HG03565 (cell line): Measurements from ENCODE around the gene RNF213.
"Not testable (repeated sequence)": the region's sequence is repeated elsewhere in the genome, so short reads cannot be mapped to it uniquely, and the experiment has no call there.

Experiments used
- ATAC-seq: cut with Tn5 transposase; IDR thresholded peaks from one replicate; pipeline ENCODE4 v1.9.1; 2021; ENCODE audit warnings: mild to moderate bottlenecking, moderate library complexity; ENCODE audit not compliant: unreplicated experiment

Gene RNF213

GRCh38 chr17:80223838-80224497 lies 36.7 kb upstream of the RNF213 start:
- ATAC-seq = no peak

- ATAC-seq = no peak
Observed at GRCh38 chr17:80224683-80225082, 36.0 kb upstream of the RNF213 start.

- no peak for ATAC-seq
Observed at GRCh38 chr17:80225230-80225629, 35.4 kb upstream of the RNF213 start.

- ATAC-seq = no peak
Observed at GRCh38 chr17:80227156-80227555, 33.5 kb upstream of the RNF213 start.

- ATAC-seq = no peak
Observed at GRCh38 chr17:80227666-80228065, 33.0 kb upstream of the RNF213 start.

- ATAC-seq = no peak
Observed at GRCh38 chr17:80228477-80228876, 32.2 kb upstream of the RNF213 start.

GRCh38 chr17:80229011-80229410 lies 31.6 kb upstream of the RNF213 start:
- ATAC-seq = no peak

GRCh38 chr17:80232438-80232837 lies 28.2 kb upstream of the RNF213 start:
- no peak for ATAC-seq

GRCh38 chr17:80233202-80233601 lies 27.4 kb upstream of the RNF213 start:
- ATAC-seq = no peak

- no peak for ATAC-seq
Observed at GRCh38 chr17:80236911-80237310, 23.7 kb upstream of the RNF213 start.

GRCh38 chr17:80237386-80237785 lies 23.3 kb upstream of the RNF213 start:
- no peak for ATAC-seq

- ATAC-seq = no peak
Observed at GRCh38 chr17:80242505-80242904, 18.1 kb upstream of the RNF213 start.

- ATAC-seq = no peak
Observed at GRCh38 chr17:80243526-80244433, 16.9 kb upstream of the RNF213 start.

- ATAC-seq = not testable (repeated sequence)
Observed at GRCh38 chr17:80244448-80244847, 16.2 kb upstream of the RNF213 start.

- no peak for ATAC-seq
Observed at GRCh38 chr17:80244871-80245509, 15.7 kb upstream of the RNF213 start.

- no peak for ATAC-seq
Observed at GRCh38 chr17:80245566-80246265, 14.9 kb upstream of the RNF213 start.

GRCh38 chr17:80246266-80246681 lies 14.4 kb upstream of the RNF213 start:
- ATAC-seq = no peak

GRCh38 chr17:80246726-80247125 lies 13.9 kb upstream of the RNF213 start:
- ATAC-seq = no peak

GRCh38 chr17:80247561-80247960 lies 13.1 kb upstream of the RNF213 start:
- ATAC-seq = no peak

GRCh38 chr17:80248001-80248893 lies 12.4 kb upstream of the RNF213 start:
- ATAC-seq = no peak
